ENCODE measurements around the gene GREB1.

The GREB1 gene

GRCh38 chr2:11534071-11534745 is 363 bp downstream of the GREB1 start:
- no peak overlapping the region for H3K27ac ChIP-seq
- TF ChIP-seq, protein P1, sequence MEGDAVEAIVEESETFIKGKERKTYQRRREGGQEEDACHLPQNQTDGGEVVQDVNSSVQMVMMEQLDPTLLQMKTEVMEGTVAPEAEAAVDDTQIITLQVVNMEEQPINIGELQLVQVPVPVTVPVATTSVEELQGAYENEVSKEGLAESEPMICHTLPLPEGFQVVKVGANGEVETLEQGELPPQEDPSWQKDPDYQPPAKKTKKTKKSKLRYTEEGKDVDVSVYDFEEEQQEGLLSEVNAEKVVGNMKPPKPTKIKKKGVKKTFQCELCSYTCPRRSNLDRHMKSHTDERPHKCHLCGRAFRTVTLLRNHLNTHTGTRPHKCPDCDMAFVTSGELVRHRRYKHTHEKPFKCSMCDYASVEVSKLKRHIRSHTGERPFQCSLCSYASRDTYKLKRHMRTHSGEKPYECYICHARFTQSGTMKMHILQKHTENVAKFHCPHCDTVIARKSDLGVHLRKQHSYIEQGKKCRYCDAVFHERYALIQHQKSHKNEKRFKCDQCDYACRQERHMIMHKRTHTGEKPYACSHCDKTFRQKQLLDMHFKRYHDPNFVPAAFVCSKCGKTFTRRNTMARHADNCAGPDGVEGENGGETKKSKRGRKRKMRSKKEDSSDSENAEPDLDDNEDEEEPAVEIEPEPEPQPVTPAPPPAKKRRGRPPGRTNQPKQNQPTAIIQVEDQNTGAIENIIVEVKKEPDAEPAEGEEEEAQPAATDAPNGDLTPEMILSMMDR (conservative IDR thresholded peaks at IDR 0.05): no peak

GRCh38 chr2:11534746-11535484 is 1.1 kb downstream of the GREB1 start:
- H3K27ac ChIP-seq: no peak overlapping the region
- no peak for TF ChIP-seq ZFX (IDR thresholded peaks at IDR 0.05)
- TF ChIP-seq, protein P1 (conservative IDR thresholded peaks at IDR 0.05): no peak; the same call in 1 of the 2 replicates

DNA sequence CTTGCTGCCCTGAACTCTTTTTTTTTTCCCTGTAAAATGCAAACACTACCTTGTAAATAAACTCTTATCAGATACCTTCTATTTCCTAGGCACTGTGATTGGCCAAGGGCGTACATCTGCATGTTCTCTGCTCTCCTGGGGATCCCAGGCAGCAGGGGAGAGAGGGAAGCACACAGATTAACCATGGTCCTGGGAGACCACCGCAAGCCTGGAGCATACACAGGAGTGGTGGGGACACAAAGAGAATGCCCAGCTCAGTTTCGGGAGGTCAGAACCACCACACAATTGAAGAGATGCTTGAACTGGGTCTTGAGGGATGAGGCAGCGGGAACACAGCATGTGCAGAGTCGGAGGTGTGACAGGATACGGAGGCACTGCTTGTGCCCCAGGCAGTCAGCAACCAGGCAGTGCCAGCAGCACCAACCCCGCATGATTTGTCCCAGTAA is 2.1 kb downstream of the GREB1 start:
- H3K27ac ChIP-seq: no peak overlapping the region
- TF ChIP-seq ZFX (IDR thresholded peaks at IDR 0.05): no peak
- TF ChIP-seq, protein P1 (conservative IDR thresholded peaks at IDR 0.05): no peak

- TF ChIP-seq, protein P1 (conservative IDR thresholded peaks at IDR 0.05): no peak
- TF ChIP-seq ZFX (IDR thresholded peaks at IDR 0.05): no peak
- 0 out of 2 replicates have a peak overlapping the region, but pooled peaks have one; percentile 5 for H3K27ac ChIP-seq
Measured at GRCh38 chr2:11537951-11538350, 4.1 kb downstream of the GREB1 start.

DNA sequence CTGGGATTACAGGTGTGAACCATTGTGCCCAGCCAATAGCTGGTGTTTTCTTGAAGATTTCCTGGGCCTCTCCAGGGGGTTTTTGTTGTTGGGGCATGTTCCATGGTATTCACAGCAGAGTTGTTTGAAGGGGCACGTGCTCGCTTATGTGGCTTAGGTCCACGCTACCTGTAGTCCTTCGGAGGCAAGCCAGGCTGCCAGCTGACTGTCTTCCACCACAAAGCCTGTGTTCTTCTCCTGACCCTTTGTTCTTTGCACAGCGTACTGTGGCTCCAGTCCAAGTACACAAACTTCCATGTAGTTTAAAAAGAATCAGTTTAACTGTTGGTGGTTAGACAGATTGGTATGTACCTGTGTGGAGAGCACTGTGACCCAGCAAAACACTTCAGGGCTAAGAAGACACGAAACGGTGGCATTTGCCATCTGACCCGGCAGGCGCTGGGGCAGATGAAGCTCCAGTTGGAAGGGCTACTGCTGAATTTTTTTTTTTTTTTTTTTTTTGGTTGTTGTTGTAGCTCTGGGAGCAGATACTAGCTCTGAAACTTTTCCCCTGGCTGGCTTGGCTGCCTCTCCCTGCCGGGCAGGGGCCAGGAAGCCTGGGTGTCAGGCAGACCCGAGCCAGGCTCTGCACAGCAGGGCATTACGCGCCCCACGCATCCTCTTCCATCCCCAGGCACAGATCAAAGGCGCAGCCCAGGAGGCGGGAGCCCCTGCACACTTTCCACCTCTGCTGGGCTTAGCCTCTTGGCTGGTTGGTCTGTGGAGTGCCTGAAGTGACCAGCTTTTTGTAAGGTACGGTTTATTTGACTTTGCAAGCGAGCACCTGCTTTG is 5.7 kb downstream of the GREB1 start:
- peak overlapping the region; percentile 93 for H3K27ac ChIP-seq
- no peak for TF ChIP-seq ZFX (IDR thresholded peaks at IDR 0.05)
- TF ChIP-seq, protein P1 (conservative IDR thresholded peaks at IDR 0.05): no peak

- H3K27ac ChIP-seq: peak overlapping the region; percentile 93
- TF ChIP-seq, protein P1 (conservative IDR thresholded peaks at IDR 0.05): no peak
- no peak for TF ChIP-seq ZFX (IDR thresholded peaks at IDR 0.05)
Measured at GRCh38 chr2:11540148-11540995, 6.5 kb downstream of the GREB1 start.

Measured in C4-2B (cell line).